Omental fat pad (tissue), 4 donors: ENCODE data around the gene BCL2A1. TPM values are rescaled to one million over a fixed set of nuclear protein-coding genes. Genes with fewer than 3 reads are reported as not detected.
"Not testable (repeated sequence)": the region's sequence is repeated elsewhere in the genome, so short reads cannot be mapped to it uniquely, and the experiment has no call there.

ENCODE experiments used
- ATAC-seq: fragments of 150-250 bp; one replicate; pipeline ENCODE4 v1.9.1; 2016; ENCODE audit warnings: mild to moderate bottlenecking, moderate library complexity; ENCODE audit not compliant: low FRiP score
- DNase-seq: peaks from one replicate; pipeline ENCODE4 v3.0.0-alpha.2; 2019; ENCODE audit warnings: low spot score
- CTCF ChIP-seq, 3 donors: fragments of 450-650 bp; IDR thresholded peaks; one replicate each; pipeline ENCODE4 v1.5.1; 2016 to 2017; ENCODE audit warnings: antibody characterized with exemption in 3 of 3, mild to moderate bottlenecking in 3 of 3, moderate library complexity in 2 of 3
- total RNA-seq, 4 donors: library from RNA; depleted of rRNA; stranded (reverse); fragments of >200 nt; gene quantifications; one replicate each; pipeline ENCODE4 v1.1.0, GENCODE V29; 2016

The BCL2A1 gene
- total RNA-seq, result 10 to 100 TPM in 3 of 4 donors, 1 to 10 TPM in 1; 1.8 to 20.4 (median 16.1) TPM

GRCh38 chr15:79970624-79971434 lies at the start of gene BCL2A1:
Gene BCL2A1 (minus strand): TSS chr15:79971196. CDS start chr15:79971119, 77 bp downstream.
- DNase-seq (no peak), ATAC-seq (peak; percentile 86)
- no peak for TF ChIP-seq CTCF (IDR thresholded peaks at IDR 0.05)

GRCh38 chr15:80020731-80021130 lies 49.7 kb upstream of the BCL2A1 start:
- ATAC-seq (no peak), DNase-seq (no peak)
- no peak for TF ChIP-seq CTCF (IDR thresholded peaks at IDR 0.05)

- DNase-seq, ATAC-seq: not testable (repeated sequence)
Measured at GRCh38 chr15:80020149-80020548, 49.2 kb upstream of the BCL2A1 start.

- DNase-seq (no peak), ATAC-seq (no peak)
- no peak for TF ChIP-seq CTCF (IDR thresholded peaks at IDR 0.05)
Measured at GRCh38 chr15:80019168-80019745, 48.3 kb upstream of the BCL2A1 start.

GRCh38 chr15:80017139-80017538 lies 46.1 kb upstream of the BCL2A1 start:
- ATAC-seq, result not testable (repeated sequence)

GRCh38 chr15:80016506-80016905 lies 45.5 kb upstream of the BCL2A1 start:
- ATAC-seq, DNase-seq: not testable (repeated sequence)

More at GRCh38 chr15:80017139-80017538, 46.1 kb upstream of the BCL2A1 start:
- DNase-seq, result not testable (repeated sequence)

- no peak for TF ChIP-seq CTCF (IDR thresholded peaks at IDR 0.05)
- ATAC-seq, result no peak
- no peak for DNase-seq
Measured at GRCh38 chr15:80015156-80015555, 44.2 kb upstream of the BCL2A1 start.

GRCh38 chr15:80014186-80014585 lies 43.2 kb upstream of the BCL2A1 start:
- DNase-seq, ATAC-seq: not testable (repeated sequence)

- DNase-seq (no peak), ATAC-seq (no peak)
- TF ChIP-seq CTCF (IDR thresholded peaks at IDR 0.05), result no peak
Measured at GRCh38 chr15:80012060-80012726, 41.2 kb upstream of the BCL2A1 start.
